ENCODE results near the gene PNMA5.
A peak's percentile ranks its signal among the peaks of the same experiment; 100 is the strongest.

PNMA5 gene

DNA sequence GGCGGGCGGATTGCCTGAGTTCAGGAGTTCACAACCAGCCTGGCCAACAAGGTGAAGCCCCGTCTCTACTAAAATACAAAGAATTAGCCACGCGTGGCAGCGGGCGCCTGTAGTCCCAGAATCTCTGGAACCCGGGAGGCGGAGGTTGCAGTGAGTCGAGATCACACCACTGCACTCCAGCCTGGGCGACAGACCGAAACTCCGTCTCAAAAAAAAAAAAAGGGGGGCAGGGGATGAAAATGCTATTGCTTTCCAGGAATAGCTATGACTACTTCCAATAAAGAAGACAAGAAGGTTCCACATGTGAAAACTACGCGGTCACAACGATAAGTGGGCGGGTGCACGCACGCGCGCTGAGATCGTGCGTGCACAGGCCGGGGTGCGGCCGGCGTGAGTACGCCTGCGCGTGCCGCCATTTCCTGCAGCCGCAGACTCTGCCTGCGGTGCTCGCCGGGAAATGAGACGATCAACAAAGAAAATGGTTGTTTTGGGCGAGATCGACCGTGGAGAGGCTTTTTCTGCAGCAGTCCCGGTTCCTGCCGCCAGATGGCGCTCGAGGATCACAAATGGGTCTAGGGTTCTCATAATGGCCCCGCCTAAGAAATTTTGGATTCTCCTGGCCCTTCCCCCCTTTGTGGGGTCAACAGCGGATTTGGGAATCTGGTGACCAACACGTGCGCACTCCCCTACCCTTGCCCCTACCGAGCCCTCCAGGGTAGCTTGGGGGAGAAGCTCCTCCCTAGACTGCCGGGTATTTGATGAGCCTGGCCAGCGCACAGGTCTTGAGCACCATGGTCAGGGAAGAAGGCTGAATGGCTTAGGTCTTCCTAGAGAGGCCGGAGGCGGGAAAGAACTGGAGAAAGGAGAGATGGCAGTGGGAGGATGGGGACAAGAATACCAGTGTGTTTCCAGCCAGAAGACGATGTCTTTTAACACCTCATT lies 35.1 kb downstream of the PNMA5 start:
- DNase-seq (ENCODE audit: low read depth), result peak; percentile 89

DNA sequence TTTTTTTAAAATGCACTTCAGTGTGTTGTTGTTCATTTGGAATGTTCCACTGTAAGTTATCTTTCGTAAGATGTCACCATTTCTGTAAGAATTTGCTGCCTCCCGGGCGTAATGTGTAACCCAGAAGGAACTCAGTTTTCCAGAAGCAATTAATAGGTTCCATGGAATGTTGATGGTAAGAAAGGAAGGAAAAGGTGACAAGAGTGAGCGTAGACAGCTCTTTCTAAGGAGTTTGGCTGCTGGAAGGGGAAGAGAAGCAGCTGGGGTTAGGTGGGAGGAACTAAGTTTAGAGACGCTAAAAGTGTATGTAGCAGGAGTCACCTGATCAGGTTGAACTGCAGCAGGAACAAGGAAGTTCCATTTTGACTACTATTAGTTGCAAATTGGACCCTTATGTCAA lies 35.9 kb downstream of the PNMA5 start:
- DNase-seq (ENCODE audit: low read depth), result no peak

DNA sequence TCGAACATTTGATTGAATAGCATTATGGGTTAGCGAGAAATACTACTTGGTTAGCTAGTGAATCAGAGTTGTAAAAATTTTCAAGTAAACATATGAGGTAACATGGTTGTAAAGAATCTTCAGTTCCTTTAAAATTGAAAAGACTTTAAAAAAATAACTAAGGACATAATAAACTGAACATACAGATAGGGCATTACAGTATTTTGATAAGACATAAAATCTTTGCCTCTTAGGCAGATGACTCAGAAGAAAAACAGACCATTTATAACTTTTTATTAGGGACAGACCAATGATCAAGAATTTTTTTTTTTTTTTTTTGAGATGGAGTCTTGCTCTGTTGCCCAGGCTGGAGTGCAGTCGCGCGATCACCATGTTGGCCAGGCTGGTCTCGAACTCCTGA lies 43.1 kb downstream of the PNMA5 start:
- no peak for DNase-seq (ENCODE audit: low read depth)

DNA sequence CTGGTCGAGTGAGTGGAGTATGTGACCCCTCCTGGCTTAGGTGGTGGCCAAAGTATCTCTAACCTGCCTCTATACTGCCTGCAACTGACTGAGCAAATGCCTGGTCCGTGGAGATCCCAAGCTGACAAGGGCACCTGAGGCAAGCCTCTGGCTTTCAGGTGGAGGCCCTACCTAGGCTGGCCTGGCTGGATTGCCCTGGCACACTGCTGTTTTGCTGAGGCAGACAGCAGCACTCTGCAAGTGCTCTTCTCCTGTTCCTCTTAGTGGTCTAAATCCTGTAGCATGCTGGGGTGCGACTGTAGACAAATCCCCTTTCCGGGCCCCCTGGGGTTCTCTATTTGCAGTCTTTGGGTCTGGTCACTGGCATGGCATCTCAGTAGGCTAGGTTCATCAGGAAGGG lies 44.8 kb downstream of the PNMA5 start:
- DNase-seq (ENCODE audit: low read depth), result no peak

DNA sequence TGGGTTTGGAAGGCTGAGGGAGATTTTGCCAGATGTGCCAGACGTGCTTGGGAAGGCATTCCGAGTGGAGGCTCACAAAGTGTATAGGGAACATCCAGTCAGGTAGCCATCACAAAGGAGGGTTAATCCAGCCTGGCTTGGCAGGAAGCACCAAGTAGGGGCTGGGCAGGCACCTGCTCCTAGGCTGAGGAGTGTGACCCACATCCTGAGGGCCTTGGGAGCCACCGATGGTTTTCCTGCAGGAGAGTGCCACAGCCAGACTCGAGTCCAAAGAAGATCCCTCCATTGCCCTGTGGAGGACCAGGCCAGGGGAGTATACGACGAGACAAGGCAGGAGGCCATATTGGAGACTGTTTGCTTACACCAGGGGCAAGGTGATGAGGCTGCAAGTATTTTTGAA lies 47.2 kb downstream of the PNMA5 start:
- no peak for DNase-seq (ENCODE audit: low read depth)

DNA sequence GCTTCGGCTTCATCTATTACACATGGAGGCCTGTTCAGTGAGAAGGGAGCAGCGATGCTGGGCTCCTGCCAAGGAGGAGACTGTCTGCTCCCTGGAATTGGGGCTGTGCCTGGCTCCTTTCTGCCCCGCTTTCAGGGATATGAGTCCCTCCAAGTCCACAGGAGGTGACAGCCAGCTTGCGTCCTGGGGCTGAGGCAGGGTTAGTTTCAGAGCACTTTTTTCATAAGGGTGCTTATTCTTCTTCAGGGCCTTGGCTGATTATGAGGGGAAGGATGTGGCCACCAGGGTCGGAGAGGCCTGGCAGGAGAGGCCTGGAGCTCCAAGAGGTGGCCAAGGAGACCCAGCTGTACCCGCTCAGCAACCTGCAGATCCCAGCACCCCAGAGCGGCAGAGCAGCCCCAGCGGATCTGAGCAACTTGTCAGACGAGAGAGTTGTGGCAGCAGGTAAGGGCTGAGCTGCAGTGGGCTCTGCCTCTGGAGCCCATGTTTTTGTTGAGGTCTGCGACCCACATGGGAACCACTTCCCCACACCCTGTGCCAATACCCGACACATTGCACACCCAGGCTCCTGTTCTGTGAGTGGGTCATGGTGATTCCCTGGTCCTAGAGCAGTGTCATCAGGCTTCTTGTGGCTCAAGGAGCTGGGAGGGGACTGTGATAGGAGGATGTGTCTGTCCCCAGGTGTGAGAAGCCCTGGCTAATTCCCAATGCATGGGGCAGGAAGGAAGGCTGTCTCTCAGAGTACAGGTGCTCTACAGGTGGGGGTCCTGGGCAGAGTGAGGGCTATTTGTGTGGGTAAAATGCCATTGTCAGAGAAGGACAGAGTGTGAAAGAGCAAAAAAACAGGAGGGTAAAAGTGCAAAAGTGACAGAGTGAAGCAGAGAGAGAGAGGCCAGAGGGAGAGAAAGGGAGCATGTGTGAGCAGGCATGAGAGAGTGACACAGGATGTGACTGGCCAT lies 48.6 kb downstream of the PNMA5 start:
- no peak for DNase-seq (ENCODE audit: low read depth)

DNA sequence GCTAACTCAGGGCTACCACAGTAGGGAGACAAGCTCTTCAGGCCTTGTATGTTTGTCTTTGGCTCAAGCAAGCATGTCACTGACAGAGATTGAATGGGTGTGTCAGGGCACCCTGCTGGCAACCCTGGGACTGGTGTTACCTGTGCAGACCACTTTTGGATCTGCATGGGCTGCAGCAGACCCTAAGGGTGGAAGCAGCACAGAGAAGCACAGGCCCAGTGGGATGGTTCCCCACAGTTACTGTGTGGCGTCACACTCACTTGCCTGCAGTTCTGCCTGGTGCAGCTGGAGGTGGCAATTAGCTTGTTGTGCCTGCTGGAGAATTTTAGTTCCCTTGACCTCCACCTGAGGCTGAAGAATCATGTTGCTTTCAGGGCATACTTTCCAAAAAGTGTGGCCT lies 50.1 kb downstream of the PNMA5 start:
- DNase-seq (ENCODE audit: low read depth), result no peak

DNA sequence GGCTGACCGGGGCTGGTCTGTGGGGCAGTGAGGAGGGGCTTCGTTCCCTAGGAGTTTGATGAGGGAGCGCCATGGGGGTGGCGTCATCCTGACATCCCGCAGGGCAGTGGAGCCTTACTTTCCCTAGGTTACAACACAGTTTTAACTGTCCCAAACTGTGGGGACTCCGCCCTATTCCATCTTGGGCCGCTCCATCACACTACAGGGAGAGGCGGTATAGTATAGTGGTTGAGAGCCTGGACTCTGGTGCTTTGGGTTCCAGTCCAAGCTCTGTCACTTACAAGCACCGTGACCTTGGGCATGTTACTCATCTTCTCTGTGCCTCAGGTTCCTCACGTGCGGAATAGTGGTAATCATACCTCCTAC lies 51.9 kb downstream of the PNMA5 start:
- DNase-seq (ENCODE audit: low read depth), result no peak

DNA sequence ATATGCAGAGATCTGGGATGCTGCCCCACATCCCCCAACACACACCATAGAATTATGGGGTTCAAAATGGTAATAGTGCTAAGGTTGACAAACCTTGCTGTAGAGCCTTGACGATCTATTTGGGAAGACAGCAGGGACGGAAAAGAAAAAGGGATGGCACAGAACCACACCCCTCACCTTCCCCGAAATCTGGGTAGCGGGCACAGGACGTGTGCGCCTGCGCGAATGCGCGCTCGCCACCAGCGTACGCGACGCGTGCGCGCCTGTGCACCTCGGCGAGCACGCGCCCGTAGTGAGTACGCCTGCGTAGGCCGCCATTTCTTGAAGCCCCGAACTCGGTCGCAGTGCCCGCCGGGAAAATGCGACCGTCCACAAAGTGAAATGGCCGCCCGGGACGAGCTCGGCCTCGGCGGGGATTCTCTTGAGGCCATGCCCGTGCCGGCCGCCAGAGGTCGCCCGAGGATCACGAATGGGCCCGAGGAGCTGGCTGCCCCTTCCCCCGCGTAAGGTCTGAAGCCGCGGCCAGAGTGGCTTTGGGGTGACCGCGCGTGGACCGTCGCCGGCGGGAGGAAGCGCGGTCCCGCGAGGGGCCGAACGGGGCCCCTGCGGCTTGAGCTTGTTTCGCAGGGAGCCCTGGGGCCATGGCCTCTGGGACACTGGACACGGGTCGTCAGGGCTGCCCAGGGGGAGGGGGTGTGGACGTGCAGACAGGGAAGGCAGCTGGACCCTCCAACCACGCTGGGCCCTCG lies 52.4 kb downstream of the PNMA5 start:
- DNase-seq (ENCODE audit: low read depth), result peak; percentile 91
